ENCODE measurements around the gene CINP.
"Not testable (repeated sequence)": the region's sequence is repeated elsewhere in the genome, so short reads cannot be mapped to it uniquely, and the experiment has no call there.

CINP gene

DNA sequence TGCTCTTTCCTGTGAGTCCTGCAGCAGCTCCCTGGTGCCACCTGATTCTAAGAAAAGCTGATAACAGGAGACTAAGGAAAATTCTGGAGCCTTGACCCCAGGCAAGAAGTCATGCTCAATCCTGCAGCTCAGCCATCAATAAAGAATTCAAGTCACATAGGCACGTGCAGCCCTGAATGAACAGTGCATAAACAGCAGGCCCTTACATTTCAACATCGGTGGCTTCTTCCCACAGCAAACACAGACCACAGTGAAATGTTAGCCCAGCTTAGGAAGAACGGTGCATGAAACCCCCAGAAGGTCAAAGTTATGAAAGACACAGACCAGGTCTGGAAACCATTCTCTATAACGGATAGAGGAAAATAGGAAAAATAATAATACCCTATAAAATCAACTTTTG lies 10.5 kb downstream of the CINP start:
- no peak for DNase-seq

DNA sequence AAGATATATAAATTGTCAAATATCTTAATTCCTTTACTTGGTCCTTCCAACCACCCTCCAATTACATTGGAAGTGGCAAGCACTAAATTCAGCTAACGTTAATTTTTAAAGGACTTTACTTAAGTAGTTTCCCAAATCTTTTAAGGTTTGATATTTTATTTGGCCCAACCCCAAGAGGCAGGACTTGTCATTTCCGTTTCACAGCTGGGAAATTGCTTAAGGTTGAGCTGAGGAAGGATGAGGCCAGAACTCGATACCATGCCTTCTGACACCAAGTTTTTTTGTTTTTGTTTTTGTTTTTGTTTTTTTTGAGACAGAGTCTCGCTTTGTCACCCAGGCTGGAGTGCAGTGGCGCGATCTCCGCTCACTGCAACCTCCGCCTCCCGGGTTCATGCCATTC lies 11.1 kb downstream of the CINP start:
- not testable (repeated sequence) for DNase-seq

- no peak for DNase-seq
These were observed 11.7 kb downstream of the CINP start for GRCh38 chr14:102351023-102351422.

DNA sequence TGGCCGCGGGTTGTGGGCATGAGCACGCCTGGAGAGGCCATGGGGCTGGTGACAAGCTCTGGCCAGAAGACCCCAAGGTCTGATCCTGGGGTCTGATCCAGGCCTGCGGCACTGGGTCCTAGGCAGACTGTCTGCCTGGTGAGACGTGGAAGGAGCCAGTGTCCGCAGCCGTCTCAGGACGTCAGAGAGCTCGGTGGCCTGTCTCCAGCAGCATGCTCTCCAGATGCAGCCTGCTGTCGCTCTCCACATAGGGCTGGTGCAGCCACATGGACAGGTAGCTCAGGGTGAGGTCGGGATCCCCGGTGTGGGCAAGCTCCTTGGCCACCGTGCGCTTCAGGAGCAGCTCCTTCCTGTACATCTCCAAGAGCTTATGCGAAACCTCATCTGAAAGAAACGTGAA lies 14.3 kb downstream of the CINP start:
- no peak for DNase-seq

GRCh38 chr14:102346645-102347044 lies 16.0 kb downstream of the CINP start:
- DNase-seq, result no peak

DNA sequence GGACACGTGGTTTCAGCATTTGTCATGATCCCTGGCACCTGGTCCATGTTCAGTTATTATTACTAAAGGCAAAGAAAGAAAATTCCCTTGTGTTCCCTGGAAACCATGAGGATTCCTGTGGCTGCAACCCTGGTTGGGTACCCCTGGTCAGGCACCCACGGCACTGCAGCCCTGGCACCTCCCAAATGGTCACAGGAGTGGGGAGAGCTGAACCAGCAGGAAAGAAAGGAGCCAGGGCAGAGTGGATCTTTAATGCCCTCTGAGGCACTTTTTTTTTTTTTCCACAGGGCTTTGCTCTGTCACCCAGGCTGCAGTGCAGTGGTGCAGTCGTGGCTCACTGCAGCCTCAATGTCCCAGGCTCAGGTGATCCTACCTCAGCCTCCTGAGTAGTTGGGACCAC lies 17.5 kb downstream of the CINP start:
- DNase-seq, result no peak

DNA sequence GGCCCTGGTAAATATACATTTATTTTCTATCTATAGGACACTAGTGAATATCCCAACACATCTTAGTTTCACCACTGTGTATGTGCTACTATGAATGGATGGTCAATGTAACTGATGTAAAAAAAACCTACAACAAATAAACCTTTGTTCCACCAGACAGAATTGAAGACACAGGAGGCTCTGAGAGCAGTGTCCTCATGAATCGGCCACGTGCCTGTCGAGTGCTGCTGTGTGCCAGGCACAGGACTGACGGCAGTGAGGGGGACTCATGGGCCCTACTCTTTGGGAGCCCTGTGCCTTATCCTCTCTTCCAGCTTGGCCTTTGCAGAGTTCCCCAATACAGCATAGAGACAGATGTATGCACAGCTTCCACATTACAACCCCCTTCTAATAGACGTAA lies 18.2 kb downstream of the CINP start:
- DNase-seq, result no peak

- DNase-seq, result no peak
These were observed 18.6 kb downstream of the CINP start for GRCh38 chr14:102344084-102344483.

GRCh38 chr14:102342238-102342637 lies 20.5 kb downstream of the CINP start:
- no peak for DNase-seq

DNA sequence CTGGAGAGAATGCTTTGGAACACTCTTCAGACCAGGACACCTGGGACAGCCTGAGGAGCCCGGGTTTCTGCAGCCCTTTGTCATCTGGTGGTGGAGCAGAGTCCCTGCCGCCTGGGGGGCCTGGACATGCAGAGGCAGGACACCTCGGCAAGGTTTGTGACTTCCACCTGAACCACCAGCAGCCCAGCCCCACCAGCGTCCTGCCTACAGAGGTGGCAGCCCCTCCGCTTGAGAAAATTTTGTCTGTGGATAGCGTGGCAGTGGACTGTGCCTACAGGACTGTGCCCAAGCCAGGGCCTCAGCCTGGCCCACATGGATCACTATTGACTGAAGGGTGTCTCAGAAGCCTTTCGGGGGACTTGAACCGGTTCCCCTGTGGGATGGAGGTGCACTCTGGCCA lies 21.1 kb downstream of the CINP start:
- DNase-seq, result no peak

DNA sequence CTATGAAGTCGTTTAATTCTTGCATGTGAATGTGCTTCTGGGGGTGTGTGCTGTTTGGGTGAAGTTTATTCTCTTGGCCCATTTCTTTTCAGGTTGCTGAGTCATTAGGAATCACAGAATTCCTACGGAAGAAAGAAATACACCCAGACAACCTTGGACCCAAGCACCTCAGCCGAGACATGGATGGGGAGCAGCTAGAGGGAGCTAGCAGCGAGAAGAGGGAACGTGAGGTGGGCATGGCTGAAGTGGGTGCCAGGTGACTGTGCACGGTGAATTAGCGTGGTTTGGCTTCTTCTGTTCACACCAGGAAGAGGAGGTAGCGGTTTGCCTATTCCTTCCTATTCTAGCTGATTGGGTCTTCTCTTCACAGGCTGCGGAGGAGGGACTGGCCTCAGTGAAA lies 24.0 kb downstream of the CINP start:
- DNase-seq, result no peak

GRCh38 chr14:102335163-102335562 lies 27.5 kb downstream of the CINP start:
- DNase-seq, result no peak

- no peak for DNase-seq
These were observed 28.6 kb downstream of the CINP start for GRCh38 chr14:102333795-102334705.

- no peak for DNase-seq
These were observed 29.3 kb downstream of the CINP start for GRCh38 chr14:102333390-102333789.

DNA sequence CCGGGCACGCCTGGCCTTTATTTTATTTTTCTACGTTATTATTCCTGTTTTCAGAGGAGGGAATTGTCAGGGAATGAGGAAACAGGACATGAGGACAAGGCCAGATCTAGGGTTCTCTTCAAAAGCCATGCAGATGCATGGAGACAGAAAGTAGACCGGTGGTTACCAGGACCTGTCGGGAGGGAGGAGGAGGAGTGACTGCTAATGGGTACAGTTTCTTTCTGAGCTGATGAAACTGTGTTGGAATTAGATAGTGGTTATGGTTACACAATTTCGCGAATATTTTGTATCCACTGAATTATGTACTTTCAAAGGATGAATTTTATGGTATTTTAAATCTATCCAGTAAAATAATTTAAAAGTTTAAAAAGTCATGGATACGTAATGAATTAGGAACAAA lies 31.9 kb downstream of the CINP start:
- DNase-seq, result no peak

DNA sequence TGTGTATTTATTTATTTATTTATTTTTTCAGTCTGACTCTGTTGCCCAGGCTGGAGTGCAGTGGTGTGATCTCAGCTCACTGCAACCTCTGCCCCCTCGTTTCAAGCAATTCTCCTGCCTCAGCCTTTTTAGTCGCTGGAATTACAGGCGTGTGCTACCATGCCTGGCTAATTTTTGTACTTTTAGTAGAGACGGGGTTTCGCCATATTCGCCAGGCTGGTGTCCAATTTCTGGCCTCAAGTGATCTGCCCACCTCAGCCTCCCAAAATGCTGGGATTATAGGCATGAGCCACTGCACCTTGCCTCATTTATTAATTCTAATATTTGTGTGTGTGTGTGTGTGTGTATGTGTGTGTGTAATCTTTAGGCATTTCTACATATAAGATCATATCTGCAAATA lies 33.3 kb downstream of the CINP start:
- not testable (repeated sequence) for DNase-seq

DNA sequence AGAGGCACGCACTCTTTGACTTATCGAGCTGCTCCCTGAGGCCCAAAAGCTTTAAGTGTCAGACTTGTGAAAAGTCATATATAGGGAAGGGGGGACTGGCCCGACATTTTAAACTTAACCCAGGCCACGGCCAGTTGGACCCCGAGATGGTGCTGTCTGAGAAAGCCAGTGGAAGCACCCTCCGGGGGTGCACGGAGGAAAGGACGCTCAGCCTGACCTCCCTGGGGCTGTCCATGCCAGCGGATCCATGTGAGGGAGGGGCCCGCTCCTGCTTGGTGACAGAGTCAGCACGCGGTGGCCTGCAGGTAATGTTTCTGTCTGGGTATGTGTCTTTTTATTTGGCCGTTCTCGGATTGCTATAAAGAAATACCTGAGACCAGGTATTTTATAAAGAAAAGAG lies 36.1 kb downstream of the CINP start:
- DNase-seq, result no peak

GRCh38 chr14:102325791-102326345 lies 36.8 kb downstream of the CINP start:
- DNase-seq, result no peak

- DNase-seq, result peak; percentile 47
These were observed 39.6 kb downstream of the CINP start for GRCh38 chr14:102323102-102323501.

GRCh38 chr14:102321456-102322422 lies 41.0 kb downstream of the CINP start:
- no peak for DNase-seq

DNA sequence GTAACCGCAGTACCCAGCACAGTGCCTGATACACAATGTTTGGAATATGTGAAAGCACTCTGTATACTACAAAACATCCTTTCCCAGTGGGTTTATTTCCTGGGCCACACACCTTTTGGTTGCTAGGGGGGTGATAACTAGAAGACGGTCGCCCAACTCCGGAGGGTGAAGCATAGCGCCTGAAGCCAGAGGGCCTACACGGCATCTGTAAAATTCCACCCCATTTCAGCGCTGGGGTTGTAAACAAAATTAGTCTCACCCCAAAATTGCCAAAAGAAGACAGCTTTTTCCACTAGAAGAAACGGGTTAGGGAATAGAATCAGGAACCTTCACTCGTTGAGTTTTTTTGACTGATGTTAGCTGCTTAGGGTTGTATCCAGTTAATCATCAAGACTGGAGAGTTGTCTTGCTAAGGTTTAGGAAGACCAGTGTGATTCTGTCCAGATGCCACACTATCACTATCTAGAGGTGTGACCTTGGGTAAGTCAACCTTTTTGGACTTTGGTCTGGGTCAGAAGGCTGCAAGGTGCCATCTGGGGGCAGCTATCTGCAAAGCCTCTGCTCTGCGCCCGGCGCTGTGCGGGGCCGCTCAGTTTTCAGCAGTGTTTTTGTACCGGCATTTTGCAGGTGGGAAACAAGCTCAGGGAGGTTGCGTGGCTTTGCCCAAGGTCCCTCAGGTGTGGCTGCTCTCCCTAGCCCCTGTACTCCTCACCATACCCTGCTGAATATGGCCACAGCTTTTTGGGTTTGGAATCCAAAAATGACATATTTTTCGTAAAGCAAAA lies 41.8 kb downstream of the CINP start:
- no peak for DNase-seq

DNA sequence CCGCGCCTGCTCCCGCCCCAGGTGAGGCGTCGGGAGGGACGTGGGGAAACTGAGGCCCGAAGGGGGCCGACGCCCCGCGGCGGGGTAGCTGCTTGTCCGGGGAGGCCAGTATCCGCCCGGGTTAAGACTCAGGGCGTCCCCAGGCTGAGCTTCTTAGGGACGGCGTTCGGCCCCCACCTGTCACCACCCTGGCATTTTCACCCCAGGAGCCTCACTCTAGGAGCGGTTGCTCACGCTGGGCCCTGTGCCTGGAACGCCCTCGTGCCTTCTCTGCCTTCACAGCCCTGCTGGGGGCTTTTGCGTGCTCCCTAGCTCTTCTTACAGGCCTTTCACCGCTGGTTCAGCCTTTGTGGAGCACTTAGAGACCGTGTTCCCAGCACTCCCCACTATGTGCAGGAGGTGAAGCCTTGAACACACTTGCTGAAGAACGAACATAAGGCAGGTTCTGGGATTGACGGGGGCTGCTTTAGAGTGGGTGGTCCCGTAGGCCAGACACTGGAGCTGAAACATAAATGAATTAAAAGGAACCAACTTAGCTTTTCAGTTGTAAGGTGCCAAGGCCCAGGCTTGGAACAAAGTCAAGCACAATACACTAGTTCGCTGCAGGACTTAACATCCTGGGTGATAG lies 42.5 kb downstream of the CINP start:
- DNase-seq, result peak; percentile 45

Measured in activated CD4-positive, alpha-beta T cell treated with anti-CD3 and anti-CD28 coated beads, Interleukin-2, Interleukin-6, amounts not matched to agents 100 ng/mL and 50 ng/mL, durations not matched to agents 16 hours and 8 hours (primary cell).